DOHH2 (cell line): ENCODE data around the gene ZNF785.

Experiments used
- H3F3A ChIP-seq: fragments of 200-600 bp; sonication (generic), shearing (Covaris generic); 2 replicates; pipeline ENCODE4 v1.6.0; 2016; ENCODE audit warnings: antibody characterized with exemption, mild to moderate bottlenecking; ENCODE audit not compliant: control insufficient read depth, insufficient read depth
- H3K27ac ChIP-seq: fragments of 200-600 bp; sonication (generic); 2 replicates; pipeline ENCODE4 v1.5.1; 2014; ENCODE audit warnings: low read depth, mild to moderate bottlenecking, low read length, moderate library complexity
- H3K27me3 ChIP-seq: fragments of 200-600 bp; sonication (generic); 2 replicates; pipeline ENCODE4 v1.6.1; 2014; ENCODE audit warnings: mild to moderate bottlenecking, low read length, mixed read lengths; ENCODE audit not compliant: control insufficient read depth
- H3K36me3 ChIP-seq: fragments of 200-600 bp; sonication (generic); 2 replicates; pipeline ENCODE4 v1.6.1; 2014; ENCODE audit warnings: mild to moderate bottlenecking, low read length, moderate library complexity, mixed read lengths; ENCODE audit not compliant: control insufficient read depth
- H3K4me1 ChIP-seq: fragments of 200-600 bp; sonication (generic); 2 replicates; pipeline ENCODE4 v1.6.1; 2014; ENCODE audit warnings: mild to moderate bottlenecking, low read length, mixed read lengths; ENCODE audit not compliant: control insufficient read depth
- H3K4me2 ChIP-seq: fragments of 200-600 bp; sonication (generic); 2 replicates; pipeline ENCODE4 v1.6.0; 2014; ENCODE audit warnings: mild to moderate bottlenecking, low read length, moderate library complexity
- H3K4me3 ChIP-seq: fragments of 200-600 bp; sonication (generic); 2 replicates; pipeline ENCODE4 v1.5.1; 2014; ENCODE audit warnings: mild to moderate bottlenecking, low read length, mixed read lengths
- H3K79me2 ChIP-seq: fragments of 200-600 bp; sonication (generic); 2 replicates; pipeline ENCODE4 v1.6.1; 2014; ENCODE audit warnings: mild to moderate bottlenecking, low read length, mixed read lengths; ENCODE audit not compliant: control insufficient read depth
- H3K9me2 ChIP-seq: fragments of 200-600 bp; sonication (generic); replicated peaks from 2 replicates; pipeline ENCODE4 v1.6.1; 2014; ENCODE audit warnings: mild to moderate bottlenecking, low read length, mixed read lengths; ENCODE audit not compliant: control insufficient read depth
- H3K9me3 ChIP-seq: fragments of 200-600 bp; sonication (generic); 2 replicates; pipeline ENCODE4 v1.6.1; 2014; ENCODE audit warnings: antibody characterized with exemption, low read length, mixed read lengths; ENCODE audit not compliant: control insufficient read depth, insufficient read depth
- H4K20me1 ChIP-seq: fragments of 200-600 bp; sonication (generic); 2 replicates; pipeline ENCODE4 v1.6.0; 2014; ENCODE audit warnings: low read depth, mild to moderate bottlenecking, antibody characterized with exemption, low read length, moderate library complexity; ENCODE audit not compliant: control insufficient read depth, insufficient read depth
- CTCF ChIP-seq: fragments of 200-600 bp; sonication (generic); IDR thresholded peaks from one replicate; pipeline ENCODE4 v1.5.1; 2014; ENCODE audit warnings: antibody characterized with exemption, mild to moderate bottlenecking, low read depth, low read length; ENCODE audit not compliant: poor library complexity, severe bottlenecking
- EZH2phosphoT487 ChIP-seq: fragments of 200-600 bp; sonication (generic); IDR thresholded peaks from 2 replicates; pipeline ENCODE4 v1.6.1; 2017; ENCODE audit warnings: borderline replicate concordance, mild to moderate bottlenecking, antibody characterized with exemption, low read length, moderate library complexity, mixed read lengths

ZNF785 gene

GRCh38 chr16:30605158-30605557 lies 19.7 kb upstream of the ZNF785 start:
- Histone ChIP-seq H3K27ac (no peak overlapping the region), H3K79me2 (peaks cover 27% of the 10 kb centered on the region), H3K9me3 (no peaks in the 10 kb centered on the region), H3K9me2 (no peaks in the 10 kb centered on the region), H3K27me3 (no peaks in the 10 kb centered on the region), H3K4me1 (peaks cover 15% of the 10 kb centered on the region), H3F3A (peaks cover 6% of the 10 kb centered on the region; the same call in 1 of the 2 replicates), H3K36me3 (peaks cover 71% of the 10 kb centered on the region), H3K4me2 (no peak overlapping the region), H4K20me1 (no peaks in the 10 kb centered on the region), H3K4me3 (no peak overlapping the region)
- TF ChIP-seq CTCF (no peak), EZH2phosphoT487 (no peak)

GRCh38 chr16:30604316-30604947 lies 18.9 kb upstream of the ZNF785 start:
- Histone ChIP-seq H3K9me3 (no peaks in the 10 kb centered on the region), H4K20me1 (no peaks in the 10 kb centered on the region), H3K36me3 (peaks cover 65% of the 10 kb centered on the region), H3K4me2 (no peak overlapping the region), H3K27ac (no peak overlapping the region), H3F3A (peaks cover 6% of the 10 kb centered on the region), H3K4me3 (no peak overlapping the region), H3K79me2 (peaks cover 20% of the 10 kb centered on the region), H3K4me1 (peaks cover 14% of the 10 kb centered on the region), H3K9me2 (no peaks in the 10 kb centered on the region), H3K27me3 (no peaks in the 10 kb centered on the region)
- no peak for TF ChIP-seq CTCF
- TF ChIP-seq EZH2phosphoT487 = no peak

- Histone ChIP-seq H3K36me3 (peaks cover 62% of the 10 kb centered on the region), H3K9me3 (no peaks in the 10 kb centered on the region), H3K4me1 (peaks cover 9% of the 10 kb centered on the region), H3F3A (peaks cover 6% of the 10 kb centered on the region), H3K27ac (no peak overlapping the region), H3K4me2 (no peak overlapping the region), H3K9me2 (no peaks in the 10 kb centered on the region), H3K4me3 (no peak overlapping the region), H4K20me1 (no peaks in the 10 kb centered on the region), H3K27me3 (no peaks in the 10 kb centered on the region), H3K79me2 (peaks cover 15% of the 10 kb centered on the region)
- no peak for TF ChIP-seq CTCF
- TF ChIP-seq EZH2phosphoT487 = no peak
Observed at GRCh38 chr16:30603945-30604315, 18.4 kb upstream of the ZNF785 start.
